ENCODE data around the gene MED6.

The MED6 gene

DNA sequence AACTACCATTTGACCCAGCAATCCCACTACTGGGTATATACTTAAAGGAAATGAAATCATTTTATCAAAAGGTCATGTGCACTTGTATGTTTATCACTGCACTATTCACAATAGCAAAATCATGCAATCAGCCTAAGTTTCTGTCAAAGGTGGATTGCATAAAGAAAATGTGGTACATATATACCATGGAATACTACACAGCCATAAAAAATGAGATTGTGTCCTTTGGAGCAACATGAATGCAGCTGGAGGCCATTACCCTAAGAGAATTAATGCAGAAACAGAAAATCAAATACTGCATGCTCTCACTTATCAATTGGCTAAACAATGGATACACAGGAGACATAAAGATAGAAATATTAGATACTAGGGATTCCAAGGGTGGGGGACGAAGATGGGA lies 27.4 kb downstream of the MED6 start:
- H3K4me3 ChIP-seq (ENCODE audit: low read depth, low read length), result no peak overlapping the region
- no peak for DNase-seq (ENCODE audit: low read depth)
- TF ChIP-seq, protein P1, sequence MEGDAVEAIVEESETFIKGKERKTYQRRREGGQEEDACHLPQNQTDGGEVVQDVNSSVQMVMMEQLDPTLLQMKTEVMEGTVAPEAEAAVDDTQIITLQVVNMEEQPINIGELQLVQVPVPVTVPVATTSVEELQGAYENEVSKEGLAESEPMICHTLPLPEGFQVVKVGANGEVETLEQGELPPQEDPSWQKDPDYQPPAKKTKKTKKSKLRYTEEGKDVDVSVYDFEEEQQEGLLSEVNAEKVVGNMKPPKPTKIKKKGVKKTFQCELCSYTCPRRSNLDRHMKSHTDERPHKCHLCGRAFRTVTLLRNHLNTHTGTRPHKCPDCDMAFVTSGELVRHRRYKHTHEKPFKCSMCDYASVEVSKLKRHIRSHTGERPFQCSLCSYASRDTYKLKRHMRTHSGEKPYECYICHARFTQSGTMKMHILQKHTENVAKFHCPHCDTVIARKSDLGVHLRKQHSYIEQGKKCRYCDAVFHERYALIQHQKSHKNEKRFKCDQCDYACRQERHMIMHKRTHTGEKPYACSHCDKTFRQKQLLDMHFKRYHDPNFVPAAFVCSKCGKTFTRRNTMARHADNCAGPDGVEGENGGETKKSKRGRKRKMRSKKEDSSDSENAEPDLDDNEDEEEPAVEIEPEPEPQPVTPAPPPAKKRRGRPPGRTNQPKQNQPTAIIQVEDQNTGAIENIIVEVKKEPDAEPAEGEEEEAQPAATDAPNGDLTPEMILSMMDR (conservative IDR thresholded peaks at IDR 0.05; ENCODE audit: low read depth, low read length), result no peak

GRCh38 chr14:70571139-70571538 lies 29.3 kb downstream of the MED6 start:
- H3K4me3 ChIP-seq (ENCODE audit: low read depth, low read length), result no peak overlapping the region

DNA sequence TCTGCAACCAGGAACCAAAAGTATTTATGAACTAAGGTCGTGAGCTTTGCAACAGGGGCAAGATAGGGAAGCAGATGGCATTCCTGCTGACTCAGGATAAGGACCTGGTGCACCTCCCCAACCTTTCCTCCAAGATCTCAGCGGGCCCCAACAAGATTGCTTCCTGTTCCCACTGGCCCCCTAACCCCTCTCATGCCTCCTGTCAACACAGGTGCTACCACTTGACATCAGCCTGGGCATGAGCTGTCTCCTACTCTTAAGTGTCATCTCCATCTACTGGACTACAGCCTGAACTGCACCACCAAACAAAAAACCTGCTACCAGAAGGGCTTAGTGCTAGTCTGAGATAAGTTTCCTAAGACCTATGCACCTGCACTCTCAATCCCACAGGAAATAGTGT lies 32.7 kb downstream of the MED6 start:
- peak; percentile 75 for DNase-seq (ENCODE audit: low read depth)
- TF ChIP-seq, protein P1 (conservative IDR thresholded peaks at IDR 0.05; ENCODE audit: low read depth, low read length), result peak; percentile 81
- H3K4me3 ChIP-seq (ENCODE audit: low read depth, low read length), result no peak overlapping the region

More at GRCh38 chr14:70571139-70571538, 29.3 kb downstream of the MED6 start:
- TF ChIP-seq, protein P1 (conservative IDR thresholded peaks at IDR 0.05; ENCODE audit: low read depth, low read length), result no peak
- DNase-seq (ENCODE audit: low read depth), result peak; percentile 2

DNA sequence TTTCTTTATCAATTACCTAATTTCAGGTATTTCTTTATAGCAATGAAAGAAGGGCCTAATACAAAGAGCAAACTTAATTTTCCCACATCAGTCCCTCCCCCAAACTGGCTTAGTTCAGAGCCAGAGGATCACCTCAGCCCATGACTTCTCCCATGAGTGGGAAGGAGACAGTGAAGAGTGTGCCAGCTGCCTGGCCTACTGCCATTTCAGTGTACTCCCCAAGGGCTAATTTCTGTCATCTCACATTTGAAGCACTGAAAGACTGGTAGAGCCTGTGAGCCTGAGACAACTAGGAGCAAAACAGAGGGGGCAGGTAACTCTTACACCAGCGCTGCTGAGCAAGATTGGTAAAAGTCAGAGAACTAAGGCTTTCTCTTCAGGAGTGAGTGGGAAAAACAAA lies 36.6 kb downstream of the MED6 start:
- no peak for DNase-seq (ENCODE audit: low read depth)
- TF ChIP-seq, protein P1 (conservative IDR thresholded peaks at IDR 0.05; ENCODE audit: low read depth, low read length), result no peak
- H3K4me3 ChIP-seq (ENCODE audit: low read depth, low read length), result no peak overlapping the region

GRCh38 chr14:70563417-70563816 lies 37.0 kb downstream of the MED6 start:
- TF ChIP-seq, protein P1 (conservative IDR thresholded peaks at IDR 0.05; ENCODE audit: low read depth, low read length), result no peak
- no peak overlapping the region for H3K4me3 ChIP-seq (ENCODE audit: low read depth, low read length)
- DNase-seq (ENCODE audit: low read depth), result no peak

GRCh38 chr14:70558356-70558755 lies 42.1 kb downstream of the MED6 start:
- TF ChIP-seq, protein P1 (conservative IDR thresholded peaks at IDR 0.05; ENCODE audit: low read depth, low read length), result no peak
- DNase-seq (ENCODE audit: low read depth), result no peak
- no peak overlapping the region for H3K4me3 ChIP-seq (ENCODE audit: low read depth, low read length)

DNA sequence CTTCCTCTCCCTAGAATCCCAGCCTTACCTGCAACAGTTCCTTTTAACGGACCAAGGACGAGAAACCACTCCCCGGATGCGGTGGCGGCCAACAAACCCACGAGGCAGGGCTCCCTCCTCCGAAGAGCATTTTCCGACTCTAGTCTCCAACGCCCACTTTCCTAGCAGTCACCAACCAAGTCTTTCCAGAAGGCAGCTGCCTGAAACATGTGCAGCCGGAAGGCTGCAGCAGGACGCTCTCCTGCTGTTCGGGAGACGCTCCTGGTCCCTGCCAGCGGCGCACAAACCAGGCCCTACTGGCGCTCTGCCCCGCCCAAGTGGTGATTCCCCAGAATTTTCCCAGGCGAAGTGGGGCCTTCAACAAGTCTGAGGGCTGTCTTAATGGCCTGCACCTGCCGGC lies 44.6 kb downstream of the MED6 start:
- peak; percentile 50 for DNase-seq (ENCODE audit: low read depth)
- TF ChIP-seq, protein P1 (conservative IDR thresholded peaks at IDR 0.05; ENCODE audit: low read depth, low read length), result no peak
- H3K4me3 ChIP-seq (ENCODE audit: low read depth, low read length), result peak overlapping the region; percentile 30
